ENCODE measurements around the gene HSD17B2.
"Not testable (repeated sequence)": the region's sequence is repeated elsewhere in the genome, so short reads cannot be mapped to it uniquely, and the experiment has no call there.

Gene HSD17B2, protein sequence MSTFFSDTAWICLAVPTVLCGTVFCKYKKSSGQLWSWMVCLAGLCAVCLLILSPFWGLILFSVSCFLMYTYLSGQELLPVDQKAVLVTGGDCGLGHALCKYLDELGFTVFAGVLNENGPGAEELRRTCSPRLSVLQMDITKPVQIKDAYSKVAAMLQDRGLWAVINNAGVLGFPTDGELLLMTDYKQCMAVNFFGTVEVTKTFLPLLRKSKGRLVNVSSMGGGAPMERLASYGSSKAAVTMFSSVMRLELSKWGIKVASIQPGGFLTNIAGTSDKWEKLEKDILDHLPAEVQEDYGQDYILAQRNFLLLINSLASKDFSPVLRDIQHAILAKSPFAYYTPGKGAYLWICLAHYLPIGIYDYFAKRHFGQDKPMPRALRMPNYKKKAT

DNA sequence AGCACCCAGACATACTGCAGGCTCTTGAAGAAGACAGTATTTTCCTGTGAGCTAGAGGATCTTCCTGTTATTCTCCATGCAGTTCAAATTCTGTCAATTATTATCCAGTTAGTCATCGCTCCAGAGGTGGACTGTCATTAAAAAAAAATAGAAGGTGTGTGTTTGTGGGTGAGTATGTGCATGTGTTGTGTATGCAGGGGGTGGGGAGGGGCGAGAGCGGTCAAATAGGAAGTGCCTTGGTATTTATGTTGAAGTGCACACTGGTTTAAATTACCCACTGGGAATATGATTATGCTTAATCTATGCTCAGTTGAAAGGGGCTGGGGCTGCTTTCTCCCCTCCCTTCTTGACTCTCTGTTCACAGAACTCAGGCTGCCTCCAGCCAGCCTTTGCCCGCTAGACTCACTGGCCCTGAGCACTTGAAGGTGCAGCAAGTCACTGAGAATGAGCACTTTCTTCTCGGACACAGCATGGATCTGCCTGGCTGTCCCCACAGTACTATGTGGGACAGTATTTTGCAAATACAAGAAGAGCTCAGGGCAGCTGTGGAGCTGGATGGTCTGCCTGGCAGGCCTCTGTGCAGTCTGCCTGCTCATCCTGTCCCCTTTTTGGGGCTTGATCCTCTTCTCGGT, at the start of gene HSD17B2:
Gene HSD17B2 (plus strand): TSS at position 273 of the 632 bp plus-strand sequence. CDS start 172 bp downstream, at position 445.
- no peak for DNase-seq

DNA sequence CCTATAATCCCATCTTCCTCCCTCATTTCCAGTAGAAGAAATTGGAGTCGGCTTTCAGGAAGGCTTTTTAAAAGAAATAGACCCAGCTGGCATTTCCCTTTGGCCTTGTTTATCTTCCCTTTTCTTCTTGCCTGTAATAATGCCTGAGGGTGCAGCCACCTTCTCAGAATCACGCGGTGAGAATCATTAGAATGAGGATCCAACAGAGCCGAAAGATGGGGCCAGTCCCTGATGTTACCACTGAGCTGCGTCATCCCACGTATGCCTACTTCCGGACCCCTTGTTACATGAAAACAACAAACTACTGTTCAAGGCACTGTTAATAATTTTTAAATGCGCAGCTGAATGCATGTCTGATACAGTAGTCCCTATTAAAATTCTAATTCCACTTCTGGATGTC, 47.9 kb upstream of the HSD17B2 start:
- no peak for DNase-seq

DNA sequence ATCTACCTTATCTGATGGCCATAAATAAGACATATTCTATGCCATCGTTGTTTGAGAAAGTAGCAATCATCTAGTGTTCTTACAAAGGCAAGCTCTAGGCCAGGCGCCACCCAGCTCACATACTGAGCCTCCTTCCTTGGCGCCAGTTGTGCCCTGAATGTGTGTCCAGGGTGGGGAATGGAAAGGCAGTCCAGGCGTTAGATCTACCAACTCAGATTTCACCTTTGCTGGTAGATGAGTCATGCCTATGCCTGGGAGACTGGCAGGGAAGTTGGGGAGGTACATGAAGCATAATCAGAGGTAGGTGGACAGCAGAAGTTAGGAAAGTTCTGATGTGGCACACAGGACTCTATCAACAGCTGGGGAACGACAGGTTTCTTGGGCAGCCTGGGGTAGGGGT, 47.3 kb upstream of the HSD17B2 start:
- DNase-seq = no peak

DNA sequence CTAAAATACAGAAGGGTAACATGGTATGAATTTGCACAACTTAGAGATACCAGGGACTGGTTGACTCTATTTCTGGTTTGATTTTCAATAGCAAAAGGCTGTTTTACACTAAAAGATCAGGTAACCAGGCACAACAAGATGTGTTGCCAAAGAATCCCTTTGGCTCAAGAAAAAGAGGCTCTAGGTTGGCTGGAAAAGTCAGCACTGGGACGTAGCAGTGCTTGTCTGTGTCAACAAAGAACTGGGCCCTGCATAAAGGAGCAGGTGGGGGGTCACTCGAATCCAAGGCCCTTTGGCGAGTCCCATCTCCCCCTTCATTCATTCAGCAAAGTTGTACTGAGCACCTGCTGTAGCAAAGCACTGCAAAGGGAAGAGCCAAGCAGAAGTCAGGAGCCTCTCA, 42.2 kb upstream of the HSD17B2 start:
- no peak for DNase-seq

DNA sequence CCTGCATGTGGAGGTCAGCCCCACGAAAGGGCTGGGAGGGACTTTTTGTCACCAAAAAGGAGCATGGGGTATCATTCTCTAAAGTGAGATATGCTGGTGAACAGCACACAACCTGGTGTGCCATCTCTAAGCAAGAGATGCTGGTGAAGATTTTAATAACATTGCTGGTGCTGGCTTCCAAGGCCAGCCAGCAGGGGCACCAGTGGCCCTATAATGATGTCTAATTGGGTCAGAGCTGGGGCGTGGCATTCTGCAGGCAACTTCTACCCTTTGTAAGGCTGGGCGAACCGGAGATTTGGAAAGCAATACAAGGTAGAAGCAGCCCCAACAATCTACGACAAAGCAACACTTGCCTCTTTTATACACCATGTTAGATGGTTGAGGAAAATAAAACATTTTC, 40.6 kb upstream of the HSD17B2 start:
- DNase-seq = no peak

DNA sequence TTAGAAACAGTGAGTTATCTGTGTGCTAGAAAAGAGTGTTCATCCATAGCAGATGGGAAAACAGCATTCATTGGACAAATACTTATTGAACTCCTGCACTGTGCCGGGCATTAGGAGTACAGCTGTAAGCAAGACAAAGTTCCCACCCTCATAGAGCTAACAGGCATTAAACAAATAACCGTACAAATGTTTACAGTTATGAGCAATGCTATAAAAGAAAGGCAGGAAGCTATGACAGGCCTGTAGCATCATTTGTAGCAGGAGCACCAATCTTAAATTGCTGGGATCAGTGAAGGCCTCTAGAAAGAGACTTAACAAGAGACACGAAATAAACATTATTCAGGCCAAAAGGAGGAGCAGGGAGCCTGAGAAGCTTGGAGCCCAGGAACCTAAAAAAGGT, 39.4 kb upstream of the HSD17B2 start:
- DNase-seq = no peak

DNA sequence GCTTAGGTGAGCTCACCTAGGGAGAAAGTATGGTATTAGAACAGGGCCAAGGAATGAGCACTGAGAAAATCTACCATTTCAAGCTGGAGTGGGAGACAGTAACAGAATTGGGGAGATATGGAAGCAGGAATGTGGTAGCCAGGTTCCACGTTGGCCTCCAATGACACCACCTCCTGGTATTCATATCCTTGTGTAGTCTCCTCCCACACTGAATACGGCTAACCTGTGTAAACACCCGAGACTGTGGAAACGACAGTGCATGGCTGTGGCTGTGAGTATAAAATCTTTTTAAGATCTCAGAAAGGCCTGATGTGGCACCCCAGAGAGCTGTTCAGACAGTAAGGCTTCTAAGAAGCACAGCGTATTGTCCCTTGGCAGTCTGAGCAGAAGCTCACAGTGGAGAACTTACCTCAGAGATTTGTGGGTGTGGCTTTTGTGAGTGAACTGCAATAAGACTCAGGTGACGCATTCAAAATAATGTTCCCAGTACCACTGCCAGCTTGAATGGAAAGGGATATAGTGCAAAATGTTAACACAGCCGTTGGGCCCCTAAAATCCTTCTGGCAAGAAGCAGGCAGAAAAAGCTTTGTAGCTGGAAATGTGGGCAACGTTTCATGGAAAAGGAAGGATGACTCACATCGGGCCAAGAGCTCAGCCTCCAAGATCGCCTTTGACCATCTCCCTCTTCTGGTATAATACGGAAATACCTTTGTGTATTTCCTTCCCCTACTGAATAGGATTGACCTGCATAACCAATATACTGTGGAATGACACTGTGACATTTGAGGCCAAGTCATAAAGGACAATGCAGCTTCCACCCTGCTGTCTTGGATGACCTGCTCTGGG, 38.2 kb upstream of the HSD17B2 start:
- DNase-seq = no peak

DNA sequence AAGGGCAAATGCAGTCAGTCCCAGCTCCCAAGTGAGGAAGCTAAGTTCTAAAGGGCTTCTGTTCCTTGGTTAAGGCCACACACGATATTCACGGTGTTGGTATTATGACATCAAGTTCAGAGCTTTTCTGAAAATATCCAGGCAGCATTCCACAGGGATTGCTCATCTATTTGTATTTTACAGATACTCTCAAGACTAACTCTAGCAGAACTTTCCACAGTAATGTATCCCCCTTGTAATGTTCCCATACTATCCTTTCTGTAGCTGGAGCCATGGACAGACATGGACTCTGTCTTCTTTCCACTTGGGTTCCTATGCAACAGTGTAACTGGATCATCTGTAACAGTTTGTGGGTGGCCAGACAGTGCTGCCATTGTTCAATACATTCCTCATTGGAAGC, 37.3 kb upstream of the HSD17B2 start:
- DNase-seq = no peak

DNA sequence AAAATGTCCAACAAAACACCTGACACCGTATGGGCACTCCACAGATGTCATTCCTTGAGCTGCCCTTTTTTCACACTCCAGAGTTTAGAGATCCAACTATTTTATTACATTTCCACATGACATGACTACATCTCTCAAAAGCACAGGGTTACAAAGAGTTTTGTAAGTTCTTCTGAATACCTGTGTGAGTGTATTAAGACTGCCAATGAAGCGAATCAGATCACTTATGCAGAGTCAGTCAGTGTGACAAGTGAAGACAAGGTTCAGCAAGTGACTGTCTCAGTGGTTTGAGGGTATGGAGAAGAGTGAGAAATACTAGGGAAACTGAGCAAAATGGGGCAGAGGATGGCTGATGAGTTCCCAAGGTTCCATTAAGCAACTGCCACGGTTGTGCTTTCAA, 32.2 kb upstream of the HSD17B2 start:
- DNase-seq = no peak

DNA sequence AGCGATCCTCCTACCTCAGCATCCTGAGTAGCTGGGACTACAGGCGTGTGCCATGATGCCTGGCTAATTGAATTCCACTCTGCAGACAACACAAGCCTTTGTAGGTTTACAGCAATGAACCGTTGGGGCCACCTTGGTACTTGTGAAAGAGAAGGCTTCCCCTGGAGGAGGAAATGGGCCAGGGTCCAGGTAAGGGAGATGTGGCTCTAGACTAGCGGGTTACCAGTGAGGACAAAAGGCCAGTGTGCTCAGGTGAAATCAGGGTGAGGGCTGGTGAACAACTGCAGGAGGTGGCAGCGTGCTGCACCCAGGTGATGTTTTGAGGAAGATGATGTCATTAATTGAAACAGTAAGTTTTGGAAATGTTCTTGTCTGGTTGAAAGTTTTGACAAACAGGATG, 30.5 kb upstream of the HSD17B2 start:
- DNase-seq = no peak

DNA sequence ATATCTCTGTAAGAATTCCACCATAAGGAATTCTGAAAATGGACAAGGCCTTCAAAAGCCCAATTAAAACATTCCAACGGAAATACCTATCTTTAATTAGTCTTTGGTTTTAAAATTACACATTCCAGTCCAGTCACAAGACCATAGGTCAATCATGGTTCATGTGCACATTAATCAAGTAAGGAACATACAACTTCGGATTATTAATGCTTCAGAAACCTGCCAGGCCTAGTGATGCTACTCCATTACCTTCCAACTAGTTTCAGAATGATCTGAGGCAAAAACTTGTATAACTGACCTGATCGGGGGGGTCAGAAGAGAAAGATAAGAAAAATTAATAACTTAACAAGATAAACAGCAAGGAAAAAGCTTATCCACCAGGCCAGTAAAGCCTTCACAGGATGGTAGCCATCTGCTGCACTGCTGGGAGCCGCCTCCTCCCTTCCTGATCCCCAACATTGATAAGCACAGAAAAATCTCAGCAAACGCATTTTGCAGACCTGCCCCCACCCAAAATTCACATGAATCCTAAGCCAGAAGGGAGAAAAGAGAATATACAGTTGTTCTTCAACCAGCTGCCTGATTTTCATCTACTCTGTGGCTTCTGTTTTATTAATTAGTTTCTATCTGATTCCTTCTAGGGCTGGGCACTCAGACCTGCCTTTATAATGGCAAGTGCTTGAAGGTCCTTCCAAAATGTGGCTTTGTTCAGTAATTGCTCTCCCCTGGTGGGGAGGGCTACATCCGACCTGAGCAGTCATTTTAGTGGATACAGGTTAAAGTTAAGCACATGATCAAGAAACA, 29.8 kb upstream of the HSD17B2 start:
- no peak for DNase-seq

DNA sequence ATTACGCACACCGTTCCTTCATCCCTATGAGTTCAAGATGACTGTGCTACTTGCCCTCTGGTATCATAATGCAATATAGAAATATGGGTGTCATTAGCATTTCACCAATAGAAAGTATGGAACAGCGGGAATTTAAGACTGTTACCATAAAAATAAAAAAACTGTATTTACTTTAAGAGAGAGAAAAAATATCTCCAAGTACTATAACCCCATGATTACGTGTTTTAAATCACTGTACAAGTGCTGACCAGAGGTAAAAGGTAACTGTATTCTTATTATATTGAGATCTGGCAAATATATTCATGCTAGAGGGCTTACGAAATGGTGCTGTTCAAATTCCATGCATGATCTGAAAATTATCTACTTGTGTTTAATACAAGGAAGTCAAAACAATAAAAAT, 29.0 kb upstream of the HSD17B2 start:
- no peak for DNase-seq

DNA sequence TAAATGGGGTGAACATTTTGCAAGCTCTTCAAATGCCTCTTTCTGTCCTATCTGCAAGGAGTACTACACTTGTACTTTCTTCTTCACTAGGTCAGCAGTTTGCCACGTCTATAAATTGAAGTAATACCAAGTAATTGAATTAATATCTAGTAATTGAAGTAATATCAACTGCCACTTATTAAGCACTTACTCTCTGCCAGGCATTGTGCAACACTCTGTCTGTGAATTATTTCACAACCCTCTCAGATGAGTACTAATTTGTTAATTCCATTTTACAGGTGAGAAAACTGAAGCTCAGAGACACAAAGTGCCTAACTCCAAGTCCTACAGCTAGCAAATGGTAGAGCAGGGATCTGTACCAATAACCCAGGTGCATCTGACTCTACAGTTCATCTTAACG, 27.9 kb upstream of the HSD17B2 start:
- DNase-seq = no peak

DNA sequence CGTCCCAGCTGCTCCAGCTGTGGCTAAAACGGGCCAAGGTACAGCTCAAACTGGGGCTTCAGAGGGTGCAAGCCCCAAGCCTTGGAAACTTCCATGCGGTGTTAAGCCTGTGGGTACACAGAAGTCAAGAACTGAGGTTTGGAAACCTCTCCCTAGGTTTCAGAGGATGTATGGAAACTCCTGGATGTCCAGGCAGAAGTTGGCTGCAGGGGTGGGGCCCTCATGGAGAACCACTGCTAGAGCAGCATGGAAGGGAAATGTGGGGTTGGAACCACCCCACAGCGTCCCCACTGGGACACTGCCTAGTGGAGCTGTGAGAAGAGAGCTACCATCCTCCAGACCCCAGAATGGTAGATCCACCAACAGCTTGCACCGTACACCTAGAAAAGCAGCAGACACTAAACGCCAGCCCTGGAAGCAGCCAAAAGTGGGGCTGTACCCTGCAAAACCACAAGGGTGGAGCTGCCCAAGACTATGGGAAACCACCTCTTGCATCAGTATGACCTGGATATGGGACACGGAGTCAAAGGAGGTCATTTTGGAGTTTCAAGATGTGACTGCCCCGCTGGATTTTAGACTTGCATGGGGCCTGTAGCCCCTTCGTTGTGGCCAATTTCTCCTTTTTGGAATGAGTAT, 26.0 kb upstream of the HSD17B2 start:
- DNase-seq = no peak

DNA sequence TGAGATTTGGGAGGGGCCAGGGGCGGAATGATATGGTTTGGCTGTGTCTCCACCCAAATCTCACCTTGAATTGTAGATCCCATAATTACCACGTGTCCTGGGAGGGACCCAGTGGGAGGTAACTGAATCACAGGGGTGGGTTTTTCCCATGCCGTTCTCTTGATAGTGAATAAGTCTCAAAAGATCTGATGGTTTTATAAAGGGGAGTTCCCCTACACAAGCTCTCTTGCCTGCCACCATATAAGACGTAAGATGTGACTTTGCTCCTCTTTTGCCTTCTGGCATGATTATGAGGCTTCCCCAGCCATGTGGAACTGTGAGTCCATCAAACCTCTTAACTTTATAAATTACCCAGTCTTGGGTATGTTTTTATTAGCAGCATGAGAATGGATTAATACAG, 25.3 kb upstream of the HSD17B2 start:
- DNase-seq = not testable (repeated sequence)

DNA sequence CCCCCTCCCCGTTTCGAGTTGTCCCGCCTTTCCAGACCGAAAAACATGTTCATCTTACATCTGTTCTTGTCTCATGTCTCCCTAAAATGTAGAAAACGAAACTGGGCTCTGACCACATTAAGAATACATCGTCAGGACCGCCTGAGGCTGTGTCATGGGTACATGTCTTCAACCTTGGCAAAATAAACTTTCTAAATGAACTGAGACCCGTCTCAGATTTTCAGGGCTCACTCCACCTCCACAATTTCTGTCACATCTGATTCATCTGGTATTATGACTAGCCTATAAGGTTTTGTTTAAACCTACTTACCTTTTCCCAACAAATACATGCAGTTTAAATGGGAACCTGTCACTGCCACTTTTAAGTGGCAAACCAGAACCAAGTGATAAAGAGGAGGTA, 24.4 kb upstream of the HSD17B2 start:
- no peak for DNase-seq

DNA sequence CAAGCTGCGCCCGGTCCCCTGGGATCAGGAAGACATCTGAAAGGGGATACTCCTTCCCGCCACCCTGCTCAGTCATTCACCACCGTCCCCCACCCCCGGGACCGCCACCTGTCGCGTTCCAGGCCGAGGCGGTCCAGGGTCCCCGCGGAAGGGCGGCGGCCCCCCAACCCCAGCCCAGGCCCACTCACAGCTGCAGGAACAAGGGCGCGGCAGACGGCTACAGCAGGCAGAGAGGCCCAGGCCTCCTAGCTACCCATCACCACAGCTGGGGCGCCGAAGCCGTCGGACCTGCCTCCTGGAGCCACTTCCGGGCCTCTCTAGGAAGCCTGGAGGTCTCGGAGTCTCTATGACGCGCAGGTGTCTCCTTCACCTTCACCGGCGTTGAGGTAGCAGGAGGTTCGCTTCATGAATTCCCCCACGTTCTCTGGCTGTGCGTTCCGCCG, 23.8 kb upstream of the HSD17B2 start, which contains the start of gene SDR42E1:
Gene SDR42E1 (minus strand): TSS at position 272 of the 443 bp plus-strand sequence. CDS start 10,612 bp downstream, outside the sequence.
- DNase-seq = peak; percentile 75 to 77

DNA sequence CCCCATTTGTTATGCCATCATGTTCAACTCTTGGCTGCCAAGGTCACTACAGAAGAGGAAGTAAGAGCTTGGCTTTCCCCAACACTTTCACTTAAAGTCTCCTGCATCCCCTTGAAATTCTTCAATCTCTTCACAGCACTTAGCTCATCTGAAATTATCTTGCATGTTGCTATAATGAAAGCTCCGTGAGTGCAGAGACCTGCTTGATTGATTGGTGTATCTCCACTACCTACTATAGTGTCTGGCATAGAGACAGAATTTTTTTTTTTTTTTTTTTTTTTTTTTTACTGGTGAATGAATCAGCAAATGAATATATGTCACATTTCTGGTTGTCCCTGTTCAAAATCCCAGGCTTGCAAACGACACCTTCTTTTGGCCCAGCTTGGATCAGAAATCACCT, 21.9 kb upstream of the HSD17B2 start:
- DNase-seq = no peak

DNA sequence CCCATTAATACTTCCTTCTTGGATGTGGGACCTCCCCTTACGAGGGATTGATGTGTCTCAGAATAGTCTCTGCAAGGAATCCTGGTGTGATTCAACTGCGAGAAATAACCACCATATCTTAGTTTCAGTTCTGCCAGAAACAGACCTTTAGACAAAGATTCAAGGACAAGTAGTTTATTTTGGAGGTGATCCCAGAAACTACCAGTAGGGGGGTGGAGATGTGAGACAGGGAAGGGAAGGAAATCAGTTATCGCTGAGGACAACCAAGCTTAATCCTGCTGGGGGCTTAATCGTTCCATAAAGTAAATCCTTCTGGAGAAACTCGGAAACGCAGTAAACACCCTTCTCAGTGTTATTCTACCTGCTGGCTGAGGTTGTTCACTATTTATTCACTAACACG, 18.8 kb upstream of the HSD17B2 start:
- no peak for DNase-seq

DNA sequence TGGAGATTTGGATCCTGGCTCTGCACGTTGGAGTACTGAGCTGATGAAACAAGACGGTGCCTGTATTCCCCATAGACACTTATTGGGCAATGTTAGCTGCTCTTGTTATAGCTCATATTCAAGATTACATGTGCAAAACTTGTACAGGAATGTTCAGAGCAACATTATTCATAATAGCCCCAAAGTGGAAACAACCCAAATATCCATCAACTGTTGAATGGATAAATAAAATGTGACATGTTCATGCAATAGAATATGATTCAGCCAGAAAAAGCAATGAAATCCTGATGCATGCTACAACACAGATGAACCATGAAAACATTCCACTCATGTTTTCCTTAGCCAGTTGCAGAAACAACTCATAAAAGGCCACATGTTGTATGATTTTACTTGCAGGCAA, 18.1 kb upstream of the HSD17B2 start:
- DNase-seq = no peak

DNA sequence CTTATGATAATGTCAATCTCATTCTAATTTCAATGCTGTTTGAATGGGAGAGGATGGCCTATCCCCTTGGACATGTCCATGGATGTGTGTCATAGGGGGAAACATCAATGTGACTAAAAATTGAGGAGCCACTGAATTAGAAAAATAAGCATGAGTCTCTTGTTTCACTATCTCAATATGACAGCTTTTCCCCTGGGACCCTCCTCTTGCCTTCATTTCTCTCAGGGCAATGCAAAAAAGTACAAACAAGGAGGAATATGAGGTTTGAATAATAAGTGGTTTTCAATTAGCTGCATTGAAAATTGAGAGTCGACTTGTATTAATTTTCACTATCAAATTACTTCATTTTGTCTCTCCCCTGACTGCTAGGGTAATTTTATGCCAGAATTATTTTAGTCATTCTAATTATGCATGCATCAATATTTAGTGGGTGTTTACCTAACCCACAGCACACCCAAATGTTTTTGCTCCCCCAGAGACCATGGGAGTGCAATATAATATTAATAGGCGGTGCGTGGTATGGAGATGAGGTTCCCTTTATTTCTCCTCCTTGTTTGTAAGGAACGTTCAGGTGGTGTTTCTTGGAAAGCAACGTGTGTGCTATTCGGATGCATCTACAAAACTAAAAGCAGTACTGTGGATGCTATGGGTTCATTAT, 17.0 kb upstream of the HSD17B2 start:
- DNase-seq = no peak

DNA sequence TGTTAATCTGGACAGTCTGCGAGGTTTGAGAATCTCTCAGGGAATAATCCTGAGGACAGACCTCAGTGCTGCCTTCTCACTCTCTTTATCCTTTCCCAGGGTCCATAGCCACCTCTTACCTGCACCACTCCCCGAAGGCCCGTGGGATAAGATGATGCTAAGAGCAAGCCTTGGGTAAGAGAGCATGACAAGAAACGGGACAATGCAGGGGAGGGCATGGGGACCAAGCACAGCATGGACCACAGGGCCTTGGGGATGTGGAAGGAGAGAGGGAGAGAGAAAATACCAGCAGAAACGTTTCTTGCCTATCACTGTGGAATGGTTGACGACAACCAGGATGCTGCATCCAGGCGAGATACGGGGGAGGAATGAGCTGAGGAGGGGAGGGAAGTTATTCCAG, 15.5 kb upstream of the HSD17B2 start:
- no peak for DNase-seq

All from CD4-positive, alpha-beta T cell treated with Interleukin-4 for 1 hour (primary cell).